ENCODE data around the gene CLEC9A. TPM values are rescaled to one million over a fixed set of nuclear protein-coding genes. Genes with fewer than 3 reads are reported as not detected.

CLEC9A gene
- total and polyA plus RNA-seq, 9 donors, result 0.04 to 1.00 (median 0.46) TPM; not detected in 4

DNA sequence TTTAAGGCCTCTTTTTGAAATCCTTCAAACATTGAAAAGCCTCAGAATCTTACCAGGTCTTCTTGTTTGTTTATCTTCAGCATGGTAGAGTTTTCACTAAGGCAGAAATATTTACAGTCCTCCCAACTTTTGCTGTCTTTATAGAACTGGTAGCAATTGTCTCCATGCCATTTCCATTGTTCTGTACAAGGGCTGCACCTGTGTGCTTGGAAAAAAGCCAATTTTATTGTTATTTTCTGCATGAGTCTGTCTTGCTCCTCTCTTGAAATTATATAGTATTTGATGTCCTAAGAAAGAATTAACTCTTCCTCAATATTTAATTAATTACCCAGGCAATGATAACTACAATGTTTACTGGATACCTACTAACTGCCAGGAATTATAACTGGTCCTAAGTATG, 45.0 kb downstream of the CLEC9A start:
- no peaks in the 10 kb centered on the region for H3K36me3 ChIP-seq
- H3K4me1 ChIP-seq (ENCODE audit: insufficient read depth), result no peaks in the 10 kb centered on the region
- intact Hi-C loops (cut with DNase I), result loop anchor here in 1 of 4 donors (10.0 kb wide), 1 partner anchor 49 kb away; no protein-coding TSS in a partner anchor
- no peak overlapping the region for H3K4me3 ChIP-seq
- no peak for DNase-seq
- no peaks in the 10 kb centered on the region for H3K9me3 ChIP-seq
- H3K27me3 ChIP-seq, result no peaks in the 10 kb centered on the region
- TF ChIP-seq POLR2A (IDR thresholded peaks at IDR 0.05) (no peak), CTCF (IDR thresholded peaks at IDR 0.05) (no peak), EP300 (IDR thresholded peaks at IDR 0.05) (no peak)
- H3K27ac ChIP-seq, result no peak overlapping the region

DNA sequence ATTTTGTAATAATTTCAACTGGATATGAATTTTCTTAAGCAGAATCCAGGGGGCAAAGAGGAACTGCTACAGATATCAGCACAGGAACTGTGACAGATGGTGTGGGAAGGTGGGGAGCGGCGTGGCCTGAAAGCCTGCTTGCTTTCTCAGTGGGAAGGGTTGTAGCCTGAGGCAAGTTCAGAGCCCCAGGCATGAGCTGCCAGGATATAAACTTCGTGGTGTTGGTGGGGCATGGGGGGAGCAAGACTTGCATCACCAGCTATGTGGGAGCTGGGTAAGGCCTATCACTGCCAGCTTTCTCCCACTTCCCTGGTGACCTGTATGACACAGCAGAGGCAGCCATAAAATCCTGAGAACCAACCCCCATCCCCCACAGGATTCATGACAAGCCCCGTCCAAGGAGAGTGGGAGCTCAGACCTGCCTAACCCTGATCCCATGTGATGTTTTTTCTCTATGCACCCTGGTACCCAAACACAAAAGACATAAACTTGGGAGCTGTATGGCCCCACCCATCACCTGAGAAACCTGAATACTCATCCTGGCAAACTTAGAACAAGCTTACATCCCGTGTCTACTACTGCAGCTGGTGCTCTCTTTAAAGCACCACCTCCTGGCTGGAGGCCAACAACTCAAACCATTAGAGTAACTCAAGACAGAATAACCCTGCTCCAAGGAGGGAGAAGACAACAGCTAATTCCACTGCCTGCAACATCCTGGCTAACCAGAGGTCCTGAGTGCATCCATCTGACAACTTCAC, 51.8 kb downstream of the CLEC9A start:
- Histone ChIP-seq H3K4me1 (ENCODE audit: insufficient read depth) (no peaks in the 10 kb centered on the region), H3K27me3 (no peaks in the 10 kb centered on the region), H3K36me3 (no peaks in the 10 kb centered on the region), H3K4me3 (no peak overlapping the region), H3K9me3 (no peaks in the 10 kb centered on the region), H3K27ac (no peak overlapping the region)
- 77 to 82% (median 78%) methylated on average over 5 of the region's 5 CpGs for WGBS, 3 donors
- intact Hi-C loops (cut with DNase I), result no loop called here
- DNase-seq, result no peak
- TF ChIP-seq CTCF (IDR thresholded peaks at IDR 0.05) (no peak), POLR2A (IDR thresholded peaks at IDR 0.05) (no peak), EP300 (IDR thresholded peaks at IDR 0.05) (no peak)

GRCh38 chr12:10084733-10085132, 54.3 kb downstream of the CLEC9A start:
- TF ChIP-seq POLR2A (IDR thresholded peaks at IDR 0.05) (no peak), EP300 (IDR thresholded peaks at IDR 0.05) (no peak), CTCF (IDR thresholded peaks at IDR 0.05) (no peak)
- DNase-seq, result no peak
- Histone ChIP-seq H3K27me3 (no peaks in the 10 kb centered on the region), H3K9me3 (no peaks in the 10 kb centered on the region), H3K4me1 (ENCODE audit: insufficient read depth) (no peaks in the 10 kb centered on the region), H3K4me3 (no peak overlapping the region), H3K27ac (no peak overlapping the region), H3K36me3 (no peaks in the 10 kb centered on the region)
- WGBS, 3 donors, result 87 to 98% (median 94%) methylated on average over 6 of the region's 6 CpGs
- intact Hi-C loops (cut with DNase I), result no loop called here

DNA sequence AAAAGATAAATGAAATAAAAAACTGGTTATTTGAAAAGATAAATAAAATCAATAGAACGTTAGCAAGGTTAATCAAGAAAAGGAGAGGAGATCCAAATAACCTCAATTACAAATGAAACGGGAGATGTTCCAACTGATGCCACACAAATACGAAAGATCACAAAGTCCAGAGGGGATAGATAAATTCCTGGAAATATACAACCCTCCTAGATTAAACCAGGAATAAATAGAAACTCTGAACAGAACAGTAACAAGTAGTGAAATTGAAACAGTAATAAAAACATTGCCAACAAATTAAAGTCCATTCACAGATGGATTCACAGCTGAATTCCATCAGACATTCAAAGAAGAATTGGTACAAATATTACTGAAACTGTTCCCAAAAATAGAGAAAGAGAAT, 55.9 kb downstream of the CLEC9A start:
- Histone ChIP-seq H3K27ac (no peak overlapping the region), H3K4me1 (ENCODE audit: insufficient read depth) (no peaks in the 10 kb centered on the region), H3K4me3 (no peak overlapping the region), H3K27me3 (no peaks in the 10 kb centered on the region), H3K9me3 (no peaks in the 10 kb centered on the region), H3K36me3 (no peaks in the 10 kb centered on the region)
- DNase-seq, result no peak
- WGBS, 3 donors, result 47 to 52% (median 49%) methylated on average over 3 of the region's 3 CpGs
- intact Hi-C loops (cut with DNase I), result no loop called here
- TF ChIP-seq EP300 (IDR thresholded peaks at IDR 0.05) (no peak), CTCF (IDR thresholded peaks at IDR 0.05) (no peak), POLR2A (IDR thresholded peaks at IDR 0.05) (no peak)
